BJ (cell line): ENCODE data around the gene DDX56. TPM values are rescaled to one million over a fixed set of nuclear protein-coding genes. Genes with fewer than 3 reads are reported as not detected.

Experiments
- CTCF ChIA-PET: fragments of 350-600 bp; formaldehyde crosslinking; extraction: SDS; loops from one replicate; lab custom pipeline; 2021; ENCODE audit warnings: antibody characterized with exemption, inconsistent platforms; lab: Yijun Ruan, JAX
- POLR2A ChIA-PET: fragments of 300-600 bp; sonication (Branson Sonifier 250); formaldehyde crosslinking; extraction: SDS; loops from one replicate; lab custom pipeline; 2021; ENCODE audit warnings: antibody characterized with exemption; lab: Charles Lee
- DNase-seq: peaks from one replicate; pipeline ENCODE4 v3.0.0-alpha.2; 2011; ENCODE audit warnings: low read depth
- H3K27me3 ChIP-seq: 2 replicates; pipeline ENCODE4 v1.6.0; 2011; ENCODE audit warnings: low read length; ENCODE audit not compliant: control insufficient read depth, insufficient read depth
- H3K36me3 ChIP-seq: 2 replicates; pipeline ENCODE4 v1.5.1; 2011; ENCODE audit warnings: low read length; ENCODE audit not compliant: control insufficient read depth, insufficient read depth
- H3K4me3 ChIP-seq: 2 replicates; pipeline ENCODE4 v1.5.1; 2011; ENCODE audit warnings: low read depth, mild to moderate bottlenecking, control low read depth, low read length
- polyA minus RNA-seq: library from RNA; depleted of rRNA, polyadenylated mRNA; stranded (reverse); fragments of >200 nt; gene quantifications from 2 replicates; pipeline ENCODE4 v1.2.3, GENCODE V29; 2011; rRNA and poly(A)+ RNA removed
- polyA plus RNA-seq: library from polyadenylated mRNA; depleted of rRNA; stranded (reverse); fragments of >200 nt; gene quantifications from 2 replicates; pipeline ENCODE4 v1.2.3, GENCODE V29; 2011; rRNA removed
- TF ChIP-seq, protein P1 (sequence below): IDR thresholded peaks from 2 replicates; pipeline ENCODE4 v1.5.1; 2011; ENCODE audit warnings: low read depth, mild to moderate bottlenecking, control low read depth, inconsistent platforms, low read length, moderate library complexity; ENCODE audit not compliant: insufficient read depth

DDX56 gene, protein sequence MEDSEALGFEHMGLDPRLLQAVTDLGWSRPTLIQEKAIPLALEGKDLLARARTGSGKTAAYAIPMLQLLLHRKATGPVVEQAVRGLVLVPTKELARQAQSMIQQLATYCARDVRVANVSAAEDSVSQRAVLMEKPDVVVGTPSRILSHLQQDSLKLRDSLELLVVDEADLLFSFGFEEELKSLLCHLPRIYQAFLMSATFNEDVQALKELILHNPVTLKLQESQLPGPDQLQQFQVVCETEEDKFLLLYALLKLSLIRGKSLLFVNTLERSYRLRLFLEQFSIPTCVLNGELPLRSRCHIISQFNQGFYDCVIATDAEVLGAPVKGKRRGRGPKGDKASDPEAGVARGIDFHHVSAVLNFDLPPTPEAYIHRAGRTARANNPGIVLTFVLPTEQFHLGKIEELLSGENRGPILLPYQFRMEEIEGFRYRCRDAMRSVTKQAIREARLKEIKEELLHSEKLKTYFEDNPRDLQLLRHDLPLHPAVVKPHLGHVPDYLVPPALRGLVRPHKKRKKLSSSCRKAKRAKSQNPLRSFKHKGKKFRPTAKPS
- polyA plus RNA-seq (56.8 and 77.3 TPM in 2 replicates), polyA minus RNA-seq (38.3 and 71.1 TPM in 2 replicates)

GRCh38 chr7:44573464-44574286 lies at the start of gene DDX56:
Gene DDX56 (minus strand): TSS chr7:44573908. CDS start chr7:44573895, 13 bp downstream.
- ChIA-PET POLR2A (interaction anchor here (0.5 to 0.6 kb wide), 2 partner anchors 9 to 237 kb away, joined by 6 read pairs; partner anchors contain the start of gene TMED4), CTCF (interaction anchor here (0.7 to 5.0 kb wide), 6 partner anchors 8 to 333 kb away, joined by 3 to 23 read pairs (median 6); partner anchors contain the start of gene H2AZ2)
- H3K36me3 ChIP-seq = peaks cover 30% of the 10 kb centered on the region
- DNase-seq = peak; percentile 62
- no peaks in the 10 kb centered on the region for H3K27me3 ChIP-seq
- TF ChIP-seq, protein P1, sequence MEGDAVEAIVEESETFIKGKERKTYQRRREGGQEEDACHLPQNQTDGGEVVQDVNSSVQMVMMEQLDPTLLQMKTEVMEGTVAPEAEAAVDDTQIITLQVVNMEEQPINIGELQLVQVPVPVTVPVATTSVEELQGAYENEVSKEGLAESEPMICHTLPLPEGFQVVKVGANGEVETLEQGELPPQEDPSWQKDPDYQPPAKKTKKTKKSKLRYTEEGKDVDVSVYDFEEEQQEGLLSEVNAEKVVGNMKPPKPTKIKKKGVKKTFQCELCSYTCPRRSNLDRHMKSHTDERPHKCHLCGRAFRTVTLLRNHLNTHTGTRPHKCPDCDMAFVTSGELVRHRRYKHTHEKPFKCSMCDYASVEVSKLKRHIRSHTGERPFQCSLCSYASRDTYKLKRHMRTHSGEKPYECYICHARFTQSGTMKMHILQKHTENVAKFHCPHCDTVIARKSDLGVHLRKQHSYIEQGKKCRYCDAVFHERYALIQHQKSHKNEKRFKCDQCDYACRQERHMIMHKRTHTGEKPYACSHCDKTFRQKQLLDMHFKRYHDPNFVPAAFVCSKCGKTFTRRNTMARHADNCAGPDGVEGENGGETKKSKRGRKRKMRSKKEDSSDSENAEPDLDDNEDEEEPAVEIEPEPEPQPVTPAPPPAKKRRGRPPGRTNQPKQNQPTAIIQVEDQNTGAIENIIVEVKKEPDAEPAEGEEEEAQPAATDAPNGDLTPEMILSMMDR = no peak
- H3K4me3 ChIP-seq = peak within 1 kb of the TSS; percentile 84

DNA sequence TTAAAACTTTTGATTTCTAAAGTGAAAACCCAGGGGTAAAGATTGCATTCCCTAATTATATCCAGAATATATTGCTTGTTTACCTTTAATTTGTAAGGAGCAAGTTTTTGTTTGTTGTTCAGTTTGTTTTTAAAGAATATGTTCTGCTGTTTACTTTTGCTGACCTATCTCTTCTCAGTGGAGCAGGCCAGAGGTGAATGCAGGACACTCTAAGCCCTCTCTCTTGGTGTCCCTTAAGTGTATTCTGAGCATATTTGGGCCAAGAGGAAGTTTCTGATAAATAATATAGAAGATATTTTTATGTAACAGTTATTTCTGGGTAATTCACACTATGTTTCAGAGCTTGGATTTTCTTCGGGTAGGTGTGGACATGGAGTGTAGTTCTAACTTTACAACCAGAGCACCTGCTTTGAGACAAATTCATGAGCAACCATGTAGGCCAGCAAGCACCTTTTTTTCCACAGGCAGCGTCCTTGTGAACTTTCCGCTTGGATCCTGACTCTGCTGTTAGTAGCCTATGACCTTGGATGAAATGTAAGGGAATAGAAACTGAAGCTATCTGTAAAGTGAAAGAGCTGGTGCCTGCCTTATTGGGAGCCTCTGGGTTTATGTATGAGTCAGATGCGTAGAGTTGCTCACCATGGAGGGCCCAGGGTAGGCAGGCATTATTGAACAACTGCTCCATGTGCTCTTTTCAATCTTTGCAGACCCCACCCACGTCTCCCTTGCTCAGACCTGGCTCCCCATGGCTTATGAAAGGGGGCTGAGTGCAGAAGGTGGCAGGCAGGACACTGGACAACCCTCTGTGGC lies 48.8 kb upstream of the DDX56 start:
- ChIA-PET POLR2A (no interaction called here), CTCF (interaction anchor here (1.8 kb wide), 1 partner anchor 12 kb away, joined by 5 read pairs; no protein-coding TSS in a partner anchor)
- TF ChIP-seq, protein P1 = no peak

DNA sequence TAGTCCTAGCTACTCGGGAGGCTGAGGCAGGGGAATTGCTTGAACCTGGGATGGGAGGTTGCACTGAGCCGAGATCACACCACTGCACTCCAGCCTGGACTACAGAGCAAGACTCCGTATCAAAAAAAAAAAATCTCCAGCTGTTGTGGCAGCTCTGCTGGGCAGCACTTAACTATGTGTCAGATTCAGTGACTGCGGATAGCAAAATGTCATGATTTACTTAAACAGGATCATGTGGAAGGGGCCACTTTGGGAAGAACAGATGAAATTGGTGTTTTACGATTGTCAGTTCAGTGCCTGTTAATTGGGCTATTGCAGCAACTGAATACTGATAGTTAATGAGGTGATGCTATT lies 48.0 kb upstream of the DDX56 start:
- TF ChIP-seq, protein P1 = no peak
- DNase-seq = no peak
- no peaks in the 10 kb centered on the region for H3K27me3 ChIP-seq
- no peak overlapping the region for H3K4me3 ChIP-seq
- CTCF ChIA-PET = interaction anchor here (1.2 to 1.8 kb wide), 2 partner anchors 11 to 225 kb away, joined by 3 to 5 read pairs; no protein-coding TSS in a partner anchor
- POLR2A ChIA-PET = no interaction called here
- H3K36me3 ChIP-seq = peaks cover 10% of the 10 kb centered on the region

More for the DNA sequence above, 48.8 kb upstream of the DDX56 start:
- no peaks in the 10 kb centered on the region for H3K27me3 ChIP-seq
- no peak overlapping the region for H3K4me3 ChIP-seq
- DNase-seq = no peak
- peaks cover 10% of the 10 kb centered on the region for H3K36me3 ChIP-seq

DNA sequence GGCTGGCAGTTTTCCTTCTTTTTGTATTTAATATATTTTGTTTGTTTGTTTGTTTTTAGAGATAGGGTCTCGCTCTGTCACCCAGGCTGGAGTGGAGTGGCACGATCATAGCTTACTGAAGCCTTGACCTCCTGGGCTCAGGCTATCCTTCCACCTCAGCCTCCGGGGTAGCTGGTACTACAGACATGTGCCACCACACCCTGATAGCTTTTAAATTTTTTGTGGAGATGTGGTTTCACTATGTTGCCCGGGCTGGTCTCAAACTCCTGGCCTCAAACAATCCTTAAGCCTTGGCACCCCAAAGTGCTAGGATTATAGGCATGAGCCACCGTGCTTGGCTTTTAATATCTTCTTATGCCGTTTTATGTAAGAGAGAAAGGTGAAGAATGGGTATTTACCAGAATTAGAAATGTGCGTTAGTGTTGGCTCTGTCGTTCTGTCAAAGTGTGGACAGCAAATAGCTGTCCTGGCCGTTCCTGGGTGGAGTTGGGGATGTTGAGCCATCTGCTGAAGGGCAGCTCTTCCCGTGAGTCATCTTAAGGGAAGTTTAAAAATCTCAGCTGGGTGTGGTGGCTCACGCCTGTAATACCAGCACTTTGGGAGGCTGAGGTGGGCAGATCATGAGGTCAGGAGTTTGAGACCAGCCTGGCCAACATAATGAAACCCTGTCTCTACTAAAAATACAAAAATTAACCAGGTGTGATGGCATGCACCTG lies 47.5 kb upstream of the DDX56 start:
- TF ChIP-seq, protein P1 = no peak
- DNase-seq = no peak
- ChIA-PET CTCF (interaction anchor here (0.7 to 1.8 kb wide), 3 partner anchors 10 to 225 kb away, joined by 3 to 5 read pairs (median 3); no protein-coding TSS in a partner anchor), POLR2A (interaction anchor here (0.6 kb wide), 1 partner anchor 107 kb away, joined by 12 read pairs; no protein-coding TSS in a partner anchor)
- Histone ChIP-seq H3K4me3 (no peak overlapping the region), H3K36me3 (peaks cover 10% of the 10 kb centered on the region), H3K27me3 (no peaks in the 10 kb centered on the region)
